Choroid plexus epithelial cell (primary cell): ENCODE results near the gene NRAS.

Source experiments
- DNase-seq: peaks from one replicate; pipeline ENCODE4 v3.0.0-alpha.2; 2010; ENCODE audit warnings: low read depth
- H3K4me3 ChIP-seq: 2 replicates; pipeline ENCODE4 v1.5.1; 2011; ENCODE audit warnings: low read depth, mild to moderate bottlenecking, control low read depth, low read length, moderate library complexity
- TF ChIP-seq, protein P1 (sequence below): conservative IDR thresholded peaks from 2 replicates; pipeline ENCODE4 v1.5.1; 2011; ENCODE audit warnings: low read depth, mild to moderate bottlenecking, control low read depth, inconsistent platforms, low read length, moderate library complexity

The NRAS gene

GRCh38 chr1:114695430-114696058, 21.0 kb downstream of the NRAS start, which contains the start of gene AMPD1:
Gene AMPD1 (minus strand): TSS chr1:114695546. CDS start chr1:114695471, 75 bp downstream.
- no peak within 1 kb of the TSS for H3K4me3 ChIP-seq
- peak; percentile 54 for DNase-seq
- TF ChIP-seq, protein P1, sequence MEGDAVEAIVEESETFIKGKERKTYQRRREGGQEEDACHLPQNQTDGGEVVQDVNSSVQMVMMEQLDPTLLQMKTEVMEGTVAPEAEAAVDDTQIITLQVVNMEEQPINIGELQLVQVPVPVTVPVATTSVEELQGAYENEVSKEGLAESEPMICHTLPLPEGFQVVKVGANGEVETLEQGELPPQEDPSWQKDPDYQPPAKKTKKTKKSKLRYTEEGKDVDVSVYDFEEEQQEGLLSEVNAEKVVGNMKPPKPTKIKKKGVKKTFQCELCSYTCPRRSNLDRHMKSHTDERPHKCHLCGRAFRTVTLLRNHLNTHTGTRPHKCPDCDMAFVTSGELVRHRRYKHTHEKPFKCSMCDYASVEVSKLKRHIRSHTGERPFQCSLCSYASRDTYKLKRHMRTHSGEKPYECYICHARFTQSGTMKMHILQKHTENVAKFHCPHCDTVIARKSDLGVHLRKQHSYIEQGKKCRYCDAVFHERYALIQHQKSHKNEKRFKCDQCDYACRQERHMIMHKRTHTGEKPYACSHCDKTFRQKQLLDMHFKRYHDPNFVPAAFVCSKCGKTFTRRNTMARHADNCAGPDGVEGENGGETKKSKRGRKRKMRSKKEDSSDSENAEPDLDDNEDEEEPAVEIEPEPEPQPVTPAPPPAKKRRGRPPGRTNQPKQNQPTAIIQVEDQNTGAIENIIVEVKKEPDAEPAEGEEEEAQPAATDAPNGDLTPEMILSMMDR, result no peak

DNA sequence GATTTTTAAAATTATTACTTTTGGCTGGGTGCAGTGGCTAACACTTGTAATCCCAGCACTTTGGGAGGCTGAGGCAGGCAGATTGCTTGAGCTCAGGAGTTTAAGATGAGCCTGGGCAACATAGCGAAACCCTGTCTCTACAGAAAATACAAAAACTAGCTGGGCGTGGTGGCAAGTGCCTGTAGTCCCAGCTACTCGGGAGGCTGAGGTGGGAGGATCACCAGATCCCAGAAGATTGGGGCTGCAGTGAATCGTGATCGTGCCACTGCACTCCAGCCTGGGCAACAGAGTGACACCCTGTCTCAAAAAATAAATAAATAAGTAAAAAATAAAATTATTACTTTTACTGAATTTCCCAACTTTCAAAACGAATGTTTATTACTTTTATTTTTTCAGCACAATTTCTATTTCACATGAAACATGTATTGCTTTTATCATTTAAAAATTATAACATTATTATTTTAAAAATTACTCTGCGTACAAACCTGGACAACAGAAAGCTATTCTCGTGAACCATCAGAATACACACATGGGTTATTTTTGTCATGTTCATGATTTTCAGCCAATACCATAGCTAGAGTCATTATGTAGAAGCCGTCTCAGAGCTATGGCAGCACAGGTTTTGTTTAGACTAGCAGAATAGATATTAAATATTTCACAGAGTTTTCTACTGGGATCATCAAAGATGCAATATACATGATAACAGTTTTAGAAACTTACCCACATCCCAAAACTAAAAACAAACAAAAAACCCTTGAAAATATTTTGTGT, 21.8 kb downstream of the NRAS start:
- TF ChIP-seq, protein P1, result no peak
- no peak for DNase-seq
- no peak overlapping the region for H3K4me3 ChIP-seq

GRCh38 chr1:114692947-114693346, 23.6 kb downstream of the NRAS start:
- TF ChIP-seq, protein P1, result no peak
- no peak overlapping the region for H3K4me3 ChIP-seq
- DNase-seq, result no peak

DNA sequence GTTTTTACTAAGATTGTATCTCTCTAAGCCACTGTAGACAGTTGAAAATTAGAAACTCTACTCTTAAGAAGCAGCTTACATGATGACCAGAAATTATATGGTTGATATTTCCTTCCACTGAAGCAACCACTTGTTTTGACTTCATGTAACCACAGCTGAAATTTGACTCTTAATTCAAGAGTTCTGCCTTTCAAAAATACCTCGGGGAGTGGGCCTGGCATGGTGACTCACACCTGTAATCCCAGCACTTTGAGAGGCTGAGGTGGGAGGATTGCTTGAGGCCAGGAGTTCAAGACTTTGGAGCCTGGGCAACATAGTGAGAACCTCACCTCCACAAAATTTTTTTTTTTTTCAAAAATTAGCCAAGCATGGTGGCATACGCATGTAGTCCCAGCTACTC, 25.5 kb downstream of the NRAS start:
- TF ChIP-seq, protein P1, result no peak
- no peak overlapping the region for H3K4me3 ChIP-seq
- no peak for DNase-seq

DNA sequence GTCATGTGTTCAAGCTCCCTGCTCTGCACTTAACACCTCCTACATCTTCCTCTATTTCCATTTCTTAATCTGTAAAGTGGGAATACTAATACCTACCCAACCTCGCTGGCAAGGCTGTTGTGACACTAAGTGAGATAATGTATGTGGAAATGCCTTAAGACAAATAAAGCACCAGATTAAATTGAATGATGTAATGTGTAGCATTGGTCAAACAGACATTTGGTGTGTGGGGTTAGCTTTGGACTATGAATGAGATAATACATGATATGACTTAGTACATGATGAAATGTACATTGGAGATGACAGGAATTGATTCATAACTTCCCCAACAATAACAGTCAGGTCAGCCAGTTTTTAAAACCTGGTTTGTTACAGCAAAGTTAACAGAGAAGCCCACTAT, 26.4 kb downstream of the NRAS start:
- TF ChIP-seq, protein P1, result no peak
- DNase-seq, result no peak
- H3K4me3 ChIP-seq, result no peak overlapping the region

DNA sequence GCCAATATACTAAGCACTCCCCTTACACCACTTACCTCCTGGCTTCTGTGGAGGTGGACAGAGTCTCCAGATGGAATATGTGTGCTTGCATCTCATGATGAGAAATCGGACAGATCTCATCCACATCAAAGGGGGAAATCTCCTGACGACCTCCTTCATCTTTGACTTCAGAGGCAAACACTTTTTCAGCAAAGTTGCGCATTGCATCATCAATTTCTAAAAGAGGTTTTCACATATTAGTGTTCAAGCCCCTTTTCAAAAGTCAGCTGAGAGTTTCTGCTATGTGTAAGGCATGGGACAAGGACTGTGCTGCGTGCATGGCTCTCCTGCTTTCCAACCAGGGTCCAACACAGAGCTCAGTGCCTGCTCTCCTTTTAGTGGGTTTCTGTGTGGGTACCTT, 28.0 kb downstream of the NRAS start:
- TF ChIP-seq, protein P1, result no peak
- no peak for DNase-seq
- H3K4me3 ChIP-seq, result no peak overlapping the region
